Suprapubic skin (tissue), 3 donors: Measurements from ENCODE around the gene IL37.

Experiments
- CTCF ChIP-seq, 2 donors: fragments of 200-600 bp in 1 of 2; fragments of 450-650 bp in 1 of 2; sonication (generic) in 1 of 2; IDR thresholded peaks; one replicate each; pipeline ENCODE4 v1.5.1; 2016 to 2019; ENCODE audit warnings: antibody characterized with exemption in 2 of 2, mild to moderate bottlenecking in 1 of 2, moderate library complexity in 1 of 2
- EP300 ChIP-seq: sonication (generic); formaldehyde crosslinking; IDR thresholded peaks from one replicate; pipeline ENCODE4 v1.6.1; 2017; ENCODE audit warnings: antibody characterized with exemption
- POLR2A ChIP-seq, 2 donors: fragments of 450-650 bp; IDR thresholded peaks; one replicate each; pipeline ENCODE4 v1.6.1; 2017; ENCODE audit warnings: antibody characterized with exemption in 2 of 2, mild to moderate bottlenecking in 2 of 2, moderate library complexity in 2 of 2

- no peak for TF ChIP-seq CTCF (IDR thresholded peaks at IDR 0.05)
- TF ChIP-seq POLR2A (IDR thresholded peaks at IDR 0.05): no peak
- TF ChIP-seq EP300: no peak
Measured at GRCh38 chr2:112897624-112897978, 13.4 kb upstream of the IL37 start.
